Ishikawa (cell line): ENCODE measurements around the gene PXN.

Experiments used
- CEBPB ChIP-seq: IDR thresholded peaks from 2 replicates; pipeline ENCODE4 v1.6.1; 2012
- CREB1 ChIP-seq: IDR thresholded peaks from 2 replicates; pipeline ENCODE4 v1.6.1; 2012; ENCODE audit warnings: low read depth
- EGR1 ChIP-seq: IDR thresholded peaks from 2 replicates; pipeline ENCODE4 v1.6.1; 2012
- EP300 ChIP-seq: IDR thresholded peaks from 2 replicates; pipeline ENCODE4 v1.6.1; 2012; ENCODE audit warnings: borderline replicate concordance
- FOXM1 ChIP-seq: IDR thresholded peaks from 2 replicates; pipeline ENCODE4 v1.6.1; 2012; ENCODE audit warnings: low read depth, borderline replicate concordance
- MAX ChIP-seq: IDR thresholded peaks from 2 replicates; pipeline ENCODE4 v1.6.1; 2012
- NFIC ChIP-seq: IDR thresholded peaks from 2 replicates; pipeline ENCODE4 v1.6.1; 2012
- RAD21 ChIP-seq: IDR thresholded peaks from 2 replicates; pipeline ENCODE4 v1.6.1; 2012; ENCODE audit warnings: low read depth
- REST ChIP-seq: IDR thresholded peaks from 2 replicates; pipeline ENCODE4 v1.6.1; 2012; ENCODE audit warnings: low read depth, mild to moderate bottlenecking
- TAF1 ChIP-seq: IDR thresholded peaks from 2 replicates; pipeline ENCODE4 v1.6.1; 2012; ENCODE audit warnings: low read depth, mild to moderate bottlenecking
- TCF12 ChIP-seq: IDR thresholded peaks from 2 replicates; pipeline ENCODE4 v1.6.1; 2012; ENCODE audit warnings: low read depth
- TEAD4 ChIP-seq: IDR thresholded peaks from 2 replicates; pipeline ENCODE4 v1.6.1; 2012
- USF1 ChIP-seq: IDR thresholded peaks from 2 replicates; pipeline ENCODE4 v1.6.1; 2012
- YY1 ChIP-seq: IDR thresholded peaks from 2 replicates; pipeline ENCODE4 v1.6.1; 2012; ENCODE audit warnings: low read depth
- ZBTB7A ChIP-seq: IDR thresholded peaks from 2 replicates; pipeline ENCODE4 v1.6.1; 2012; ENCODE audit warnings: low read depth

Gene PXN

GRCh38 chr12:120239776-120240494 is 25.6 kb downstream of the PXN start:
- TF ChIP-seq REST = no peak
- no peak for TF ChIP-seq NFIC
- no peak for TF ChIP-seq FOXM1
- no peak for TF ChIP-seq CREB1
- no peak for TF ChIP-seq CEBPB
- TF ChIP-seq RAD21 = no peak
- no peak for TF ChIP-seq ZBTB7A
- no peak for TF ChIP-seq EGR1
- TF ChIP-seq TEAD4 = no peak
- TF ChIP-seq EP300 = no peak
- no peak for TF ChIP-seq MAX
- TF ChIP-seq TAF1 = no peak
- no peak for TF ChIP-seq YY1
- no peak for TF ChIP-seq TCF12
- no peak for TF ChIP-seq USF1

GRCh38 chr12:120238839-120239445 is 26.6 kb downstream of the PXN start:
- TF ChIP-seq USF1 (no peak), FOXM1 (no peak), RAD21 (no peak), TAF1 (no peak), TEAD4 (no peak), ZBTB7A (no peak), EGR1 (no peak), REST (no peak), YY1 (no peak), NFIC (no peak), EP300 (no peak), TCF12 (no peak), CREB1 (no peak), CEBPB (no peak), MAX (no peak)

GRCh38 chr12:120238217-120238616 is 27.3 kb downstream of the PXN start:
- TF ChIP-seq TAF1 (no peak), RAD21 (no peak), USF1 (no peak), YY1 (no peak), EGR1 (no peak), MAX (no peak), TEAD4 (no peak), TCF12 (no peak), CEBPB (no peak), FOXM1 (no peak), ZBTB7A (no peak), CREB1 (no peak), REST (no peak), NFIC (no peak), EP300 (no peak)
